Measurements from ENCODE around the gene PITPNC1.

The PITPNC1 gene

GRCh38 chr17:67525239-67526135 lies 148.4 kb downstream of the PITPNC1 start:
- Histone ChIP-seq H3K9me3 (replicated peaks; ENCODE audit: insufficient read depth, low read length) (no peaks in the 10 kb centered on the region), H3K79me2 (ENCODE audit: low read length) (peaks cover 3% of the 10 kb centered on the region; the same call in 1 of the 2 replicates), H3K27me3 (replicated peaks; ENCODE audit: insufficient read depth, low read length) (no peaks in the 10 kb centered on the region), H3F3A (ENCODE audit: insufficient read depth, low read length) (no peaks in the 10 kb centered on the region), H3K9ac (ENCODE audit: low read length) (no peak overlapping the region), H3K4me2 (ENCODE audit: low read depth, low read length) (no peak overlapping the region), H2AFZ (ENCODE audit: low read length) (no peak overlapping the region), H3K4me1 (ENCODE audit: low read length) (no peaks in the 10 kb centered on the region), H3K4me3 (ENCODE audit: low read length) (no peak overlapping the region), H3K27ac (ENCODE audit: low read length) (no peak overlapping the region), H3K9me2 (replicated peaks; ENCODE audit: insufficient read depth, low read length) (no peaks in the 10 kb centered on the region), H3K36me3 (replicated peaks; ENCODE audit: insufficient read depth, low read length) (no peaks in the 10 kb centered on the region), H4K20me1 (ENCODE audit: insufficient read depth, low read length) (no peaks in the 10 kb centered on the region)
- TF ChIP-seq EZH2phosphoT487 (IDR thresholded peaks at IDR 0.05; ENCODE audit: low read length), result no peak
- TF ChIP-seq, protein P1, sequence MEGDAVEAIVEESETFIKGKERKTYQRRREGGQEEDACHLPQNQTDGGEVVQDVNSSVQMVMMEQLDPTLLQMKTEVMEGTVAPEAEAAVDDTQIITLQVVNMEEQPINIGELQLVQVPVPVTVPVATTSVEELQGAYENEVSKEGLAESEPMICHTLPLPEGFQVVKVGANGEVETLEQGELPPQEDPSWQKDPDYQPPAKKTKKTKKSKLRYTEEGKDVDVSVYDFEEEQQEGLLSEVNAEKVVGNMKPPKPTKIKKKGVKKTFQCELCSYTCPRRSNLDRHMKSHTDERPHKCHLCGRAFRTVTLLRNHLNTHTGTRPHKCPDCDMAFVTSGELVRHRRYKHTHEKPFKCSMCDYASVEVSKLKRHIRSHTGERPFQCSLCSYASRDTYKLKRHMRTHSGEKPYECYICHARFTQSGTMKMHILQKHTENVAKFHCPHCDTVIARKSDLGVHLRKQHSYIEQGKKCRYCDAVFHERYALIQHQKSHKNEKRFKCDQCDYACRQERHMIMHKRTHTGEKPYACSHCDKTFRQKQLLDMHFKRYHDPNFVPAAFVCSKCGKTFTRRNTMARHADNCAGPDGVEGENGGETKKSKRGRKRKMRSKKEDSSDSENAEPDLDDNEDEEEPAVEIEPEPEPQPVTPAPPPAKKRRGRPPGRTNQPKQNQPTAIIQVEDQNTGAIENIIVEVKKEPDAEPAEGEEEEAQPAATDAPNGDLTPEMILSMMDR (IDR thresholded peaks at IDR 0.05; ENCODE audit: low read length), result no peak
- TF ChIP-seq EZH2 (optimal IDR thresholded peaks at IDR 0.05; ENCODE audit: low read depth, low read length), result no peak
- DNase-seq, result no peak

- TF ChIP-seq, protein P1 (IDR thresholded peaks at IDR 0.05; ENCODE audit: low read length), result no peak
- no peak for TF ChIP-seq EZH2 (optimal IDR thresholded peaks at IDR 0.05; ENCODE audit: low read depth, low read length)
- H3K79me2 ChIP-seq (ENCODE audit: low read length), result peaks cover 3% of the 10 kb centered on the region; the same call in 1 of the 2 replicates
- H3K27ac ChIP-seq (ENCODE audit: low read length), result no peak overlapping the region
- H3K9me2 ChIP-seq (replicated peaks; ENCODE audit: insufficient read depth, low read length), result no peaks in the 10 kb centered on the region
- H3K36me3 ChIP-seq (replicated peaks; ENCODE audit: insufficient read depth, low read length), result no peaks in the 10 kb centered on the region
- no peak overlapping the region for H2AFZ ChIP-seq (ENCODE audit: low read length)
- H3K4me2 ChIP-seq (ENCODE audit: low read depth, low read length), result no peak overlapping the region
- no peaks in the 10 kb centered on the region for H3K9me3 ChIP-seq (replicated peaks; ENCODE audit: insufficient read depth, low read length)
- H3F3A ChIP-seq (ENCODE audit: insufficient read depth, low read length), result 0 out of 2 replicates have a peak, but pooled peaks cover 1% of the 10 kb centered on the region
- no peak overlapping the region for H3K9ac ChIP-seq (ENCODE audit: low read length)
- no peak overlapping the region for H3K4me3 ChIP-seq (ENCODE audit: low read length)
- no peaks in the 10 kb centered on the region for H4K20me1 ChIP-seq (ENCODE audit: insufficient read depth, low read length)
- no peaks in the 10 kb centered on the region for H3K27me3 ChIP-seq (replicated peaks; ENCODE audit: insufficient read depth, low read length)
- DNase-seq, result no peak
- 0 out of 2 replicates have a peak, but pooled peaks cover under 1% of the 10 kb centered on the region for H3K4me1 ChIP-seq (ENCODE audit: low read length)
These were observed 149.6 kb downstream of the PITPNC1 start for GRCh38 chr17:67526700-67527099.

DNA sequence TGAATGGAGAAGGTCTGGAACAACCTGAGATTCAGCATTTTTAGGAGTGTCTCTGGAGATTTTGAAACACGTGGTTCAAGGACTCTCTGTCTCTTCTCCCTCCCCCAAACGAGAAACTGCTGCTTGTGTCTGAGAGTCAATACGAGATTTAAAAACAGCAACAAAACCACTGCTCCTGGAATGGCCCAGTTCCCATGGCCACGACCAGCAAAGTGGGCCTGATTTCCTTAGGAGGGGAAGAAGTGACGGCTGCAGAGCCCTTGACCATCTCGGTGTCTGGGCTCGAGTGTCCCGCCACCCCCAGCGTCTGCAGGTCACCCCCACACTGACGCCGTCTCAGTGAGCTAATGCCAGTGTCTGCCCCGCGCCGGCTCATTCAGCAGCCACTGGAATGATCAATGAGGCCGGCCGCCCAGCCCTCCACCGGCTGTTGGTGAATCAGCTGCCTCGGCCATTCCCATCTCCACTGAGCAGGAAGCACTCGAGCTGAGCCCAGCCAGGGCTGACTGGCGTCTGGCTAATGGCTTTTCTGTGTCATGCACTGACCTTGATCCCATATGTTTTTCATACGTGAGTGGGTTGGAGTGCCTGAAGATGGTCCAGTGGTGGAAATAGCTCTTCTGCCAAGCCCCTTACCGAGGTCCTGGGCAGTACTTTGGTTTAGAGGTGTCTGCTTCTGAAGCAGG lies 151.8 kb downstream of the PITPNC1 start:
- Histone ChIP-seq H3K9me3 (replicated peaks; ENCODE audit: insufficient read depth, low read length) (no peaks in the 10 kb centered on the region), H3K79me2 (ENCODE audit: low read length) (0 out of 2 replicates have a peak, but pooled peaks cover 10% of the 10 kb centered on the region), H3K9me2 (replicated peaks; ENCODE audit: insufficient read depth, low read length) (no peaks in the 10 kb centered on the region), H3K9ac (ENCODE audit: low read length) (no peak overlapping the region), H3K27me3 (replicated peaks; ENCODE audit: insufficient read depth, low read length) (no peaks in the 10 kb centered on the region), H3K4me2 (ENCODE audit: low read depth, low read length) (no peak overlapping the region), H3K27ac (ENCODE audit: low read length) (no peak overlapping the region), H3K4me1 (ENCODE audit: low read length) (0 out of 2 replicates have a peak, but pooled peaks cover 6% of the 10 kb centered on the region), H4K20me1 (ENCODE audit: insufficient read depth, low read length) (no peaks in the 10 kb centered on the region), H2AFZ (ENCODE audit: low read length) (no peak overlapping the region), H3K36me3 (replicated peaks; ENCODE audit: insufficient read depth, low read length) (no peaks in the 10 kb centered on the region), H3K4me3 (ENCODE audit: low read length) (no peak overlapping the region), H3F3A (ENCODE audit: insufficient read depth, low read length) (0 out of 2 replicates have a peak, but pooled peaks cover 3% of the 10 kb centered on the region)
- no peak for DNase-seq
- TF ChIP-seq, protein P1 (IDR thresholded peaks at IDR 0.05; ENCODE audit: low read length), result no peak
- TF ChIP-seq EZH2phosphoT487 (IDR thresholded peaks at IDR 0.05; ENCODE audit: low read length) (no peak), EZH2 (optimal IDR thresholded peaks at IDR 0.05; ENCODE audit: low read depth, low read length) (no peak)
